ENCODE measurements around the gene ABCG2. TPM values are rescaled to one million over a fixed set of nuclear protein-coding genes. Genes with fewer than 3 reads are reported as not detected.

The ABCG2 gene
- total and polyA plus RNA-seq, 8 donors, result 0.25 to 17.8 (median 0.96) TPM; not detected in 2

- intact Hi-C loops (cut with DNase I; ENCODE audit: low total_unique reads), result no loop called here
- H3K4me3 ChIP-seq, result no peak overlapping the region
- H3K36me3 ChIP-seq, result peaks cover 13 to 89% (median 88%) of the 10 kb centered on the region in 4 donors
Observed at GRCh38 chr4:88045021-88045420, 113.4 kb downstream of the ABCG2 start.

GRCh38 chr4:88043586-88044340, 114.7 kb downstream of the ABCG2 start:
- peaks cover 19 to 97% (median 91%) of the 10 kb centered on the region in 4 donors for H3K36me3 ChIP-seq
- H3K4me3 ChIP-seq, result no peak overlapping the region
- peaks cover 0 to 14% (median 10%) of the 10 kb centered on the region in 4 donors for H3K4me1 ChIP-seq
- no peak for TF ChIP-seq POLR2A (IDR thresholded peaks at IDR 0.05)
- TF ChIP-seq CTCF (IDR thresholded peaks at IDR 0.05), result no peak
- no peak for TF ChIP-seq POLR2AphosphoS5 (IDR thresholded peaks at IDR 0.05)
- no peak for TF ChIP-seq EP300 (IDR thresholded peaks at IDR 0.05)
- 90 to 94% (median 94%) methylated on average over 8 of the region's 8 CpGs for WGBS, 5 donors
- DNase-seq, result no peak
- H3K27ac ChIP-seq, result no peak overlapping the region
- H3K27me3 ChIP-seq, result no peaks in the 10 kb centered on the region
- intact Hi-C loops (cut with DNase I; ENCODE audit: low total_unique reads), result no loop called here
- H3K9me3 ChIP-seq, result no peaks in the 10 kb centered on the region

More at GRCh38 chr4:88045021-88045420, 113.4 kb downstream of the ABCG2 start:
- no peak overlapping the region for H3K27ac ChIP-seq
- peaks cover 0 to 14% (median 10%) of the 10 kb centered on the region in 4 donors for H3K4me1 ChIP-seq
- no peaks in the 10 kb centered on the region for H3K27me3 ChIP-seq
- TF ChIP-seq CTCF (IDR thresholded peaks at IDR 0.05) (no peak), POLR2AphosphoS5 (IDR thresholded peaks at IDR 0.05) (no peak), POLR2A (IDR thresholded peaks at IDR 0.05) (no peak), EP300 (IDR thresholded peaks at IDR 0.05) (no peak)
- DNase-seq, result no peak
- H3K9me3 ChIP-seq, result no peaks in the 10 kb centered on the region

- no peak overlapping the region for H3K27ac ChIP-seq
- H3K27me3 ChIP-seq, result no peaks in the 10 kb centered on the region
- H3K36me3 ChIP-seq, result peaks cover 24 to 97% (median 92%) of the 10 kb centered on the region in 4 donors
- intact Hi-C loops (cut with DNase I; ENCODE audit: low total_unique reads), result no loop called here
- no peak for TF ChIP-seq EP300 (IDR thresholded peaks at IDR 0.05)
- no peak for TF ChIP-seq CTCF (IDR thresholded peaks at IDR 0.05)
- no peak for TF ChIP-seq POLR2AphosphoS5 (IDR thresholded peaks at IDR 0.05)
- no peak for TF ChIP-seq POLR2A (IDR thresholded peaks at IDR 0.05)
- no peak overlapping the region for H3K4me3 ChIP-seq
- WGBS, 5 donors, result 38 to 82% (median 55%) methylated on average over 1 of the region's 1 CpG
- DNase-seq, result no peak
- no peaks in the 10 kb centered on the region for H3K9me3 ChIP-seq
- H3K4me1 ChIP-seq, result peaks cover 0 to 14% (median 10%) of the 10 kb centered on the region in 4 donors
Observed at GRCh38 chr4:88043001-88043400, 115.4 kb downstream of the ABCG2 start.

GRCh38 chr4:88041626-88042025, 116.8 kb downstream of the ABCG2 start:
- H3K27ac ChIP-seq, result peak overlapping the region in 1 of 5 donors; percentile 26
- intact Hi-C loops (cut with DNase I; ENCODE audit: low total_unique reads), result no loop called here
- DNase-seq, result peak; percentile 26 to 44
- no peaks in the 10 kb centered on the region for H3K27me3 ChIP-seq
- peaks cover 0 to 14% (median 10%) of the 10 kb centered on the region in 4 donors for H3K4me1 ChIP-seq
- H3K36me3 ChIP-seq, result peaks cover 31 to 97% (median 92%) of the 10 kb centered on the region in 4 donors
- no peak overlapping the region for H3K4me3 ChIP-seq
- WGBS, 5 donors, result 31 to 59% (median 40%) methylated on average over 2 of the region's 2 CpGs
- H3K9me3 ChIP-seq, result no peaks in the 10 kb centered on the region
- TF ChIP-seq CTCF (IDR thresholded peaks at IDR 0.05), result no peak
- TF ChIP-seq POLR2A (IDR thresholded peaks at IDR 0.05), result no peak
- TF ChIP-seq EP300 (IDR thresholded peaks at IDR 0.05), result no peak
- no peak for TF ChIP-seq POLR2AphosphoS5 (IDR thresholded peaks at IDR 0.05)
